Superior temporal gyrus (tissue), 1 donor: Measurements from ENCODE around the gene SEC24B.
"Not testable (repeated sequence)": the region's sequence is repeated elsewhere in the genome, so short reads cannot be mapped to it uniquely, and the experiment has no call there.

Experiments used
- DNase-seq: peaks from one replicate; pipeline ENCODE4 v3.0.0-alpha.2; 2016; ENCODE audit errors: extremely low spot score

The SEC24B gene

DNA sequence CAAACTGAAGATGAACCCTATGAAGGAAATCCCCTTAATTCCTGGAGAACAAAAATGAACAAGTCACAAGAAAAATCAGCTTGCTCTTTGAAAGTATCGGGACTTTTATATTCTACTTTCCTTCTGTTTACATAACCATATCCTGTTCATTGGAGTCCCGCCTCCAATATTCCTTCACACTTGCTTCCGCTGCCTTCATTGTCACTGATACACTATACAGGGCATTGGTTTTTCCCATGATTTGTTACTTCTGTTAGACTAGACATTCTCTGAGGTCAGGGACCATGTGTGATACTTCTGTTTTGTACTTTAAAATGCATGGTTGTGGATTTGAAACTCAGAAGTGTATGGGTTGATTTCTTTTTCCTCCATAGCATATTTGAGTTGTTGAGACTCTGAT lies 145.2 kb downstream of the SEC24B start:
- no peak for DNase-seq

DNA sequence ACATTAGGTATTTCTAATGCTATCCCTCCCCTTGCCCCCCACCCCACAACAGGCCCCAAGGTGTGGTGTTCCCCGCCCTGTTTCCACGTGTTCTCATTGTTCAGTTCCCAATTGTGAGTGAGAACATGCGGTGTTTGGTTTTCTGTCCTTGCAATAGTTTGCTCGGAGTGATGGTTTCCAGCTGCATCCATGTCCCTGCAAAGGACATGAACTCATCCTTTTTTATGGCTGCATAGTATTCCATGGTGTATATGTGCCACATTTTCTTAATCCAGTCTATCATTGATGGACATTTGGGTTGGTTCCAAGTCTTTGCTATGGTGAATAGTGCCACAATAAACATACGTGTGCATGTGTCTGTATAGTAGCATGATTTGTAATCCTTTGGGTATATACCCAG lies 146.4 kb downstream of the SEC24B start:
- DNase-seq: not testable (repeated sequence)

DNA sequence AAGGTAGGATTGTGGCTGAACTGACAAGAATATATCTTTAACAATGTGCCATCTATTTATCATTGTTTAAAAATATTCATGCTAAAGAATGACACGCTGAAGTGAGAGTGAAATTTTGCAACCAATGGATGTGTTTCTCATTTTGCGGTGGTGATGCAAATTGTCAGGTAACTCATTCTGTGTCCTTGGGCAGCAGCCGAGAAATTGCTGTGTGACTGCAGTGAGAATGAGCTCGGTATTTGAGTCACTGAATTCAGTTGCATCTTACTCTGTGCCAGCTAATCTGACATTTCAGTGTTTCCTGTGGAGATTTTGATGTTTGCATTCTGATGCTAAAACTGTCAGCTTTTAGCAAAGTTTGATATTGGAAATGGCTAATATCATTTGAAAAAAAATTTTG lies 154.6 kb downstream of the SEC24B start:
- DNase-seq: no peak

DNA sequence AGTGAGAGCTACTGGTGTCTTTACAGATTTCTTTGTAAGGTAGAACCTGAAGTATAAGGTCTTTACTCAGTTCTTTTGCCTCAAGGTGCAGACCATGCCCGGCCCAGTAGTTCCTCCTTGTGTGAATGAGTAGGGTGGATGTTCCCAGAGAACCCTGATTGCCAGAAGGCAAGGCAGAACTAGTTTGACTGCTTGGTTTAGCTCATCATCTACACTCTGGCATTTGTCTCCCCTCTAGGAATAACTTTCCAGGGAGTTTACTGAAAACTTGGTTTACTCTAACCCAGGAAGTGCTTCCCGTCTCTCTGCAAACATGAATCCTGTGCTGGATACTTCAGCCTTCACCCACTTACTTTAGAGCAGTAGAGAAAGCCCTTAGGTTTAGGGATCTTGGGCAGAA lies 155.5 kb downstream of the SEC24B start:
- DNase-seq: no peak

DNA sequence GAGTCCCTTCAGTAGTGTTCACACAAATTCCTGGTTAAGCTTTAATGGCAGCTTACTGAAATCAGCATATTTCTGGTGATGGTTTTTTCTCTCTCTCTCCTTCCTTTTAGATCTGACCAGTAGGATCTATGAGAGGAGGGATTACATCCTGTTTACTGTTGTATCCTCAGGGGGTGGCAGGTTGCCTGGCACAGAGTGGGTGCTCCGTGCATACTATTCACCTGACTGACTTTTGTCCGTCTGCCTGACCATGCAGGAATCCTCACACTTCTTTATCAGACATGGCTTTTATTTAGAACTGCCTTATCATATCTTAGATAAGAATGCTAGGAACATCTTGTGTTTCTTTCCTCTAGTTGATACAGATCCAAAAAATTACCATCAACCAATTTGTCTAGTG lies 156.0 kb downstream of the SEC24B start:
- DNase-seq: no peak
